Activated CD4-positive, alpha-beta T cell treated with anti-CD3 and anti-CD28 coated beads, Interleukin-2, Interleukin-4, amounts not matched to agents 100 ng/mL and 50 ng/mL, durations not matched to agents 16 hours and 8 hours (primary cell): Measurements from ENCODE around the gene ARHGAP24.

Experiments
- DNase-seq: peaks from one replicate; pipeline ENCODE4 v3.0.0-alpha.2; 2020; ENCODE audit warnings: low spot score

ARHGAP24 gene

GRCh38 chr4:85700362-85700761, 225.4 kb downstream of the ARHGAP24 start:
- DNase-seq = no peak

- DNase-seq = no peak
These were observed 226.9 kb downstream of the ARHGAP24 start for GRCh38 chr4:85701861-85702321.

GRCh38 chr4:85703096-85703495, 228.1 kb downstream of the ARHGAP24 start:
- DNase-seq = no peak

GRCh38 chr4:85707611-85708010, 232.7 kb downstream of the ARHGAP24 start:
- no peak for DNase-seq

GRCh38 chr4:85708468-85708867, 233.5 kb downstream of the ARHGAP24 start:
- no peak for DNase-seq

GRCh38 chr4:85713005-85713404, 238.1 kb downstream of the ARHGAP24 start:
- DNase-seq = no peak

GRCh38 chr4:85715991-85716737, 241.2 kb downstream of the ARHGAP24 start:
- no peak for DNase-seq

GRCh38 chr4:85717351-85717750, 242.4 kb downstream of the ARHGAP24 start:
- no peak for DNase-seq

- DNase-seq = no peak
These were observed 242.9 kb downstream of the ARHGAP24 start for GRCh38 chr4:85717847-85718246.

GRCh38 chr4:85720735-85721134, 245.8 kb downstream of the ARHGAP24 start:
- no peak for DNase-seq

- DNase-seq = no peak
These were observed 247.5 kb downstream of the ARHGAP24 start for GRCh38 chr4:85722401-85722800.

GRCh38 chr4:85722807-85723206, 247.9 kb downstream of the ARHGAP24 start:
- DNase-seq = no peak

- no peak for DNase-seq
These were observed 250.0 kb downstream of the ARHGAP24 start for GRCh38 chr4:85724791-85725563.

GRCh38 chr4:85725721-85726170, 250.8 kb downstream of the ARHGAP24 start:
- DNase-seq = no peak

GRCh38 chr4:85726555-85726954, 251.6 kb downstream of the ARHGAP24 start:
- DNase-seq = no peak

- DNase-seq = no peak
These were observed 253.5 kb downstream of the ARHGAP24 start for GRCh38 chr4:85728464-85728863.

- no peak for DNase-seq
These were observed 257.2 kb downstream of the ARHGAP24 start for GRCh38 chr4:85732124-85732523.

GRCh38 chr4:85733798-85734197, 258.8 kb downstream of the ARHGAP24 start:
- no peak for DNase-seq

- DNase-seq = no peak
These were observed 259.5 kb downstream of the ARHGAP24 start for GRCh38 chr4:85734424-85734831.

- no peak for DNase-seq
These were observed 261.6 kb downstream of the ARHGAP24 start for GRCh38 chr4:85736571-85736970.

GRCh38 chr4:85737254-85737653, 262.3 kb downstream of the ARHGAP24 start:
- no peak for DNase-seq

GRCh38 chr4:85738721-85739120, 263.8 kb downstream of the ARHGAP24 start:
- no peak for DNase-seq

GRCh38 chr4:85740431-85740861, 265.5 kb downstream of the ARHGAP24 start:
- DNase-seq = no peak
